Measurements from ENCODE around the gene MAP2K4. TPM values are rescaled to one million over a fixed set of nuclear protein-coding genes. Genes with fewer than 3 reads are reported as not detected.

The MAP2K4 gene
- total and polyA plus RNA-seq, 2 of the 4 experiments (the other 2 are of a cell fraction): 14.5 to 32.6 TPM

GRCh38 chr17:11991461-11991860, 29.2 kb upstream of the MAP2K4 start:
- no peak overlapping the region for H4K5ac ChIP-seq (ENCODE audit: low read depth, low read length)
- no peaks in the 10 kb centered on the region for H4K20me1 ChIP-seq (ENCODE audit: insufficient read depth, low read length)
- H3K4ac ChIP-seq (ENCODE audit: low read depth, low read length): no peak overlapping the region
- TF ChIP-seq, protein P1, sequence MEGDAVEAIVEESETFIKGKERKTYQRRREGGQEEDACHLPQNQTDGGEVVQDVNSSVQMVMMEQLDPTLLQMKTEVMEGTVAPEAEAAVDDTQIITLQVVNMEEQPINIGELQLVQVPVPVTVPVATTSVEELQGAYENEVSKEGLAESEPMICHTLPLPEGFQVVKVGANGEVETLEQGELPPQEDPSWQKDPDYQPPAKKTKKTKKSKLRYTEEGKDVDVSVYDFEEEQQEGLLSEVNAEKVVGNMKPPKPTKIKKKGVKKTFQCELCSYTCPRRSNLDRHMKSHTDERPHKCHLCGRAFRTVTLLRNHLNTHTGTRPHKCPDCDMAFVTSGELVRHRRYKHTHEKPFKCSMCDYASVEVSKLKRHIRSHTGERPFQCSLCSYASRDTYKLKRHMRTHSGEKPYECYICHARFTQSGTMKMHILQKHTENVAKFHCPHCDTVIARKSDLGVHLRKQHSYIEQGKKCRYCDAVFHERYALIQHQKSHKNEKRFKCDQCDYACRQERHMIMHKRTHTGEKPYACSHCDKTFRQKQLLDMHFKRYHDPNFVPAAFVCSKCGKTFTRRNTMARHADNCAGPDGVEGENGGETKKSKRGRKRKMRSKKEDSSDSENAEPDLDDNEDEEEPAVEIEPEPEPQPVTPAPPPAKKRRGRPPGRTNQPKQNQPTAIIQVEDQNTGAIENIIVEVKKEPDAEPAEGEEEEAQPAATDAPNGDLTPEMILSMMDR (conservative IDR thresholded peaks at IDR 0.05; ENCODE audit: low read depth, low read length): no peak
- TF ChIP-seq ELK1 (IDR thresholded peaks at IDR 0.05; ENCODE audit: borderline replicate concordance, low read depth, low read length) (no peak), CEBPB (IDR thresholded peaks at IDR 0.05; ENCODE audit: low read depth, low read length) (no peak), CHD1 (IDR thresholded peaks at IDR 0.05; ENCODE audit: low read depth, low read length) (no peak), MAFK (IDR thresholded peaks at IDR 0.05; ENCODE audit: low read depth, low read length) (no peak), FOS (IDR thresholded peaks at IDR 0.05; ENCODE audit: low read depth, low read length) (no peak), RFX5 (IDR thresholded peaks at IDR 0.05; ENCODE audit: low read depth, low read length) (no peak), SMC3 (IDR thresholded peaks at IDR 0.05; ENCODE audit: low read depth, low read length) (no peak), MAZ (IDR thresholded peaks at IDR 0.05; ENCODE audit: borderline replicate concordance, low read depth, low read length) (no peak), POLR2A (IDR thresholded peaks at IDR 0.05; ENCODE audit: low read depth, low read length) (no peak), USF2 (IDR thresholded peaks at IDR 0.05; ENCODE audit: low read depth, low read length) (no peak), BHLHE40 (IDR thresholded peaks at IDR 0.05; ENCODE audit: low read depth, low read length) (no peak), RCOR1 (IDR thresholded peaks at IDR 0.05; ENCODE audit: insufficient replicate concordance, low read length) (no peak), NFE2L2 (IDR thresholded peaks at IDR 0.05; ENCODE audit: low read depth, low read length) (no peak), MXI1 (IDR thresholded peaks at IDR 0.05; ENCODE audit: borderline replicate concordance, low read depth, low read length) (no peak), RAD21 (IDR thresholded peaks at IDR 0.05; ENCODE audit: low read length) (no peak)
- CTCF ChIA-PET: no interaction called here
- BruUV-seq (replicated peaks): no TSS peak
- POLR2A ChIA-PET (ENCODE audit: unreplicated experiment): no interaction called here
- ATAC-seq (ENCODE audit: low read depth): no peak
- no peak overlapping the region for H2AK5ac ChIP-seq (ENCODE audit: low read depth, low read length)
- no peak overlapping the region for H3K9ac ChIP-seq (ENCODE audit: low read depth, low read length)
- H3K4me3 ChIP-seq (ENCODE audit: insufficient read depth, low read depth, low read length): no peak overlapping the region
- no peak overlapping the region for H4K91ac ChIP-seq (ENCODE audit: insufficient read depth, low read depth, low read length)
- no peaks in the 10 kb centered on the region for H3K27me3 ChIP-seq (ENCODE audit: control insufficient read depth, insufficient read depth, low read length)
- DNase-seq: no peak
- no CpG with 5 or more reads among the region's 4 CpGs for WGBS, 2 experiments (ENCODE audit: extremely low coverage in 2 of 2, insufficient read length in 1 of 2)
- H3K9me1 ChIP-seq (ENCODE audit: insufficient read depth, low read length): no peaks in the 10 kb centered on the region
- H3K79me1 ChIP-seq (ENCODE audit: low read depth in 1 of 2, low read length in 2 of 2): peaks cover 0 to 7% of the 10 kb centered on the region in 2 experiments; a peak in 2 of 4 replicates
- intact Hi-C loops (cut with micrococcal nuclease): loop anchor here (10.0 kb wide), 1 partner anchor 1267 kb away; no protein-coding TSS in a partner anchor
- H2BK5ac ChIP-seq (ENCODE audit: low read depth, low read length, poor library complexity, severe bottlenecking): no peak overlapping the region
- no peaks in the 10 kb centered on the region for H3K9me3 ChIP-seq (ENCODE audit: control insufficient read depth, insufficient read depth, low read length)
- no peak overlapping the region for H2BK15ac ChIP-seq (ENCODE audit: low read depth, low read length)
- no peak overlapping the region for H2AK9ac ChIP-seq (replicated peaks; ENCODE audit: low read depth, low read length, poor library complexity)
- no peak overlapping the region for H3K27ac ChIP-seq (ENCODE audit: insufficient read depth, low read length)
- no peak overlapping the region for H3K4me2 ChIP-seq (ENCODE audit: low read depth, low read length)
- H4K8ac ChIP-seq (ENCODE audit: low read depth in 2 of 2, low read length in 2 of 2): no peak overlapping the region
- no peak overlapping the region for H2BK20ac ChIP-seq (ENCODE audit: low read depth, low read length)
- H3K18ac ChIP-seq (ENCODE audit: low read depth, low read length): no peak overlapping the region
- no peak overlapping the region for H2AFZ ChIP-seq (replicated peaks; ENCODE audit: low read length, poor library complexity)
- H2BK120ac ChIP-seq (ENCODE audit: low read depth, low read length): no peak overlapping the region
- no peak overlapping the region for H3K23ac ChIP-seq (ENCODE audit: low read depth, low read length)
- peaks cover 20% of the 10 kb centered on the region for H3K36me3 ChIP-seq (ENCODE audit: control insufficient read depth, insufficient read depth, low read length)
- dilution Hi-C loops (cut with HindIII; ENCODE audit: low sequenced_read_pairs, unreplicated experiment): no loop called here
- H3K14ac ChIP-seq (replicated peaks; ENCODE audit: low read depth, low read length): no peak overlapping the region
- no peaks in the 10 kb centered on the region for H3K4me1 ChIP-seq (ENCODE audit: control insufficient read depth, insufficient read depth, low read length)
- no peak overlapping the region for H3K56ac ChIP-seq (ENCODE audit: extremely low read depth, insufficient read depth, low read length)
- in situ Hi-C loops (cut with MboI; ENCODE audit: low sequenced_read_pairs): loop anchor here (10.0 to 25.0 kb wide), 3 partner anchors 1013 to 1329 kb away; partner anchors contain the start of genes MYH3 and TMEM220

Data from IMR-90 (cell line).